ENCODE results near the gene SCN2B.

Gene SCN2B

DNA sequence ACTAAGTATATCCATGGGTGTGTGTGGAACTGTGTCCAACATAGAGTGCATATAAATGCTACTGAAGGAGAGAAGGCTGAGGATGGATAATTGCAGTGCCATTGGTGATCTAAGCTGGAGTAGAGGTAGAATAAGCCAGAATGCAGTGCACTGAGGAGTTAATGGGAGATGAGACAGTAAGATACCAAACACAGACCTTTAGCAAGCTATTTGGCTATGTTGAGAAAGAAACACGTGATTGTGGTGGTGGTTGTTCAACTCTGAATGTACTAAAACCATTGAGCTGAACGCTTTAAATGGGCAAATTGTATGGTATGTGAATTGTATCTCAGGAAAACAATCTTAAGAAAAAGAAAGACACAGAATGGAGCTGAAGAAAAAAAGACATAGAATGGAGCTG, 25.5 kb upstream of the SCN2B start:
- TF ChIP-seq, protein P1, sequence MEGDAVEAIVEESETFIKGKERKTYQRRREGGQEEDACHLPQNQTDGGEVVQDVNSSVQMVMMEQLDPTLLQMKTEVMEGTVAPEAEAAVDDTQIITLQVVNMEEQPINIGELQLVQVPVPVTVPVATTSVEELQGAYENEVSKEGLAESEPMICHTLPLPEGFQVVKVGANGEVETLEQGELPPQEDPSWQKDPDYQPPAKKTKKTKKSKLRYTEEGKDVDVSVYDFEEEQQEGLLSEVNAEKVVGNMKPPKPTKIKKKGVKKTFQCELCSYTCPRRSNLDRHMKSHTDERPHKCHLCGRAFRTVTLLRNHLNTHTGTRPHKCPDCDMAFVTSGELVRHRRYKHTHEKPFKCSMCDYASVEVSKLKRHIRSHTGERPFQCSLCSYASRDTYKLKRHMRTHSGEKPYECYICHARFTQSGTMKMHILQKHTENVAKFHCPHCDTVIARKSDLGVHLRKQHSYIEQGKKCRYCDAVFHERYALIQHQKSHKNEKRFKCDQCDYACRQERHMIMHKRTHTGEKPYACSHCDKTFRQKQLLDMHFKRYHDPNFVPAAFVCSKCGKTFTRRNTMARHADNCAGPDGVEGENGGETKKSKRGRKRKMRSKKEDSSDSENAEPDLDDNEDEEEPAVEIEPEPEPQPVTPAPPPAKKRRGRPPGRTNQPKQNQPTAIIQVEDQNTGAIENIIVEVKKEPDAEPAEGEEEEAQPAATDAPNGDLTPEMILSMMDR (conservative IDR thresholded peaks at IDR 0.05; ENCODE audit: low read depth, low read length) = no peak
- H3K36me3 ChIP-seq (ENCODE audit: insufficient read depth) = no peaks in the 10 kb centered on the region
- H3K27me3 ChIP-seq (ENCODE audit: insufficient read depth, low read depth) = no peaks in the 10 kb centered on the region
- H3K4me1 ChIP-seq (ENCODE audit: low read depth, poor library complexity, severe bottlenecking) = peaks cover 9% of the 10 kb centered on the region
- H4K20me1 ChIP-seq (ENCODE audit: insufficient read depth) = no peaks in the 10 kb centered on the region
- H3K79me2 ChIP-seq (ENCODE audit: insufficient read depth, low read depth) = no peaks in the 10 kb centered on the region
- H3K27ac ChIP-seq = no peak overlapping the region
- H3K4me2 ChIP-seq = no peak overlapping the region
- H2AFZ ChIP-seq (ENCODE audit: low read depth) = no peak overlapping the region
- no peak overlapping the region for H3K9ac ChIP-seq
- H3K4me3 ChIP-seq (IDR thresholded peaks at IDR 0.05; ENCODE audit: insufficient read depth, low read depth, low read length) = no peak overlapping the region

DNA sequence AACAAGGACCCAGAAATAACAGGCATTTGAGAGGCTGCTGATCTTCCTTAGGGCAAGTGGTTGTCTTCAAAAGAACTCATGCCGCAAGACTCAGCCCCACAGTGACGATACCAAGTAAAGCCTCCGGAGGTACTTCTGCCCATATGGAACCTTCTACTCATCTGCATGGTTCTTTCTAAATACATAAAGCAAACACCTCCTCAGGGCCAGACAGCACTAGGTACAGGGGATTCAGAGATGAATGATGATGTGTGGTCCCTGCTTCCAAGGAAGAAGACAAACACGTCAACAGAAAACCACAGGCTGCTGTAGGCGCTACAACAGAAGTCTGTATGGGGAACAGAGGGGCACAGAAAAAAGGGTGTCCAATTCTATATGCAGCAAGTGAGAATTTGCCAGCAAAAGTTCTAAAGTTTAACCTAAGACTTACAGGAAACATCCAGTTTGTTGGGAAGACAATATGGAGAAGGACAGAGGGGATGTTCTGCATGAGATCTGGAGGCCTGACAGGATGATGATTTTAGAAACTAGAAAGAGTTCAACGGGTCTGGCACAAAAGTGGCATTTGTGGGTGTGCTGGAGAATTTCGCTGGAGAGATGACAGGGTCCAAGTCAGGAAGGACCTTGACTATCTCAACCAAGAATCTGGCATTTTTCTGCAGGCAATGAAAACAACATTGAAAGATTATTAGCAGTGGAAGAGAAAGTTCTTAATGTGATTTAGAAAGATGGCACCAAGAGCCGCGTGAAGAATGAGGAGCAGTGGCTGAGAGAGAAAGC, 24.7 kb upstream of the SCN2B start:
- Histone ChIP-seq H3K4me1 (ENCODE audit: low read depth, poor library complexity, severe bottlenecking) (peaks cover 4% of the 10 kb centered on the region), H3K9ac (no peak overlapping the region), H3K27me3 (ENCODE audit: insufficient read depth, low read depth) (no peaks in the 10 kb centered on the region), H3K79me2 (ENCODE audit: insufficient read depth, low read depth) (no peaks in the 10 kb centered on the region), H4K20me1 (ENCODE audit: insufficient read depth) (no peaks in the 10 kb centered on the region), H3K4me3 (IDR thresholded peaks at IDR 0.05; ENCODE audit: insufficient read depth, low read depth, low read length) (no peak overlapping the region), H3K4me2 (no peak overlapping the region), H3K27ac (no peak overlapping the region), H3K36me3 (ENCODE audit: insufficient read depth) (no peaks in the 10 kb centered on the region), H2AFZ (ENCODE audit: low read depth) (no peak overlapping the region)
- TF ChIP-seq, protein P1 (conservative IDR thresholded peaks at IDR 0.05; ENCODE audit: low read depth, low read length) = no peak

DNA sequence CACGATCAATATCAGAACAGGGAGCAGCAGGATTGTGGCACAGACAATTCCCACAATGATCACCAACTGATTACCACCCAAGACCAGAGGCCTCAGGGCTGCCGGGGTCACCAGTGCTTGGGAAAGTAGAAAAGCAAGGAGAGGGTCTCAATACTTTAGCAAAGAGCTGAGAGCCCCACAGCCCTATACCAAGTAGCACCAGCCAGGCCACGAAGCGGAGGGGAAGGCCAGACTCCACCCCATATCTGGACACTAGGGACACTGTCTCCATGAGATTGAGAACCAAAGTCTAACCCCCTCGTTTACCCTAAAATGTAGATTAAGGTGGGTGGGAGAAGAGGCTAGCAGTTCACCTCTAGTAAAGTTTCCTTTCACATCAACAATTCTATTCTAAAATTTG, 24.1 kb upstream of the SCN2B start:
- peaks cover 4% of the 10 kb centered on the region for H3K4me1 ChIP-seq (ENCODE audit: low read depth, poor library complexity, severe bottlenecking)
- no peaks in the 10 kb centered on the region for H3K27me3 ChIP-seq (ENCODE audit: insufficient read depth, low read depth)
- no peak overlapping the region for H3K4me3 ChIP-seq (IDR thresholded peaks at IDR 0.05; ENCODE audit: insufficient read depth, low read depth, low read length)
- H3K27ac ChIP-seq = no peak overlapping the region
- no peak overlapping the region for H3K9ac ChIP-seq
- TF ChIP-seq, protein P1 (conservative IDR thresholded peaks at IDR 0.05; ENCODE audit: low read depth, low read length) = no peak
- no peak overlapping the region for H2AFZ ChIP-seq (ENCODE audit: low read depth)
- H3K79me2 ChIP-seq (ENCODE audit: insufficient read depth, low read depth) = no peaks in the 10 kb centered on the region
- no peaks in the 10 kb centered on the region for H4K20me1 ChIP-seq (ENCODE audit: insufficient read depth)
- no peak overlapping the region for H3K4me2 ChIP-seq
- no peaks in the 10 kb centered on the region for H3K36me3 ChIP-seq (ENCODE audit: insufficient read depth)

DNA sequence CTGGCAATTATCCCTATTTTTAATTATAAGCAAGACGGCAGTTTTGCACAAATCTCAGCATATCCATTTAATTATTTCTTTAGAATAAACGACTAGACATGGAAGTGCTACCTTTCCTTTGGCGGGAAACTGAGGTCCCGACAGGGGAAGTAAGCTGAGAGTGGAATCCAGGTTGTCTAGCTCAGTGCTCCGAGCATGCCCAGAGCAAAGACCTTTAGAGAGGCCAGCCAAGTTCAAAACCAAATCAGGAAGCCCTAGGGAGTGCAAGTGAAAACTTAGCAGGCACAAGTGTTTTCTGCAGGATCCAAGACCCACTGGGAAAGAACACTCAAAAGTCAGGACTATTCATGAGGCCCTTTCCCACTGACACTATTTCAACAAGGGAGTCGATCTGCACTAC, 22.7 kb upstream of the SCN2B start:
- no peak overlapping the region for H3K9ac ChIP-seq
- H3K4me1 ChIP-seq (ENCODE audit: low read depth, poor library complexity, severe bottlenecking) = peaks cover 4% of the 10 kb centered on the region
- H3K4me3 ChIP-seq (IDR thresholded peaks at IDR 0.05; ENCODE audit: insufficient read depth, low read depth, low read length) = no peak overlapping the region
- H4K20me1 ChIP-seq (ENCODE audit: insufficient read depth) = no peaks in the 10 kb centered on the region
- no peak overlapping the region for H3K4me2 ChIP-seq
- H3K27me3 ChIP-seq (ENCODE audit: insufficient read depth, low read depth) = no peaks in the 10 kb centered on the region
- H3K27ac ChIP-seq = no peak overlapping the region
- TF ChIP-seq, protein P1 (conservative IDR thresholded peaks at IDR 0.05; ENCODE audit: low read depth, low read length) = no peak
- no peaks in the 10 kb centered on the region for H3K36me3 ChIP-seq (ENCODE audit: insufficient read depth)
- H3K79me2 ChIP-seq (ENCODE audit: insufficient read depth, low read depth) = no peaks in the 10 kb centered on the region
- no peak overlapping the region for H2AFZ ChIP-seq (ENCODE audit: low read depth)
